NK-92 (cell line): ENCODE measurements around the gene AGAP1.

Experiments
- DNase-seq: peaks from one replicate; lab custom pipeline; 2025; ENCODE audit not compliant: unreplicated experiment; lab: John Stamatoyannopoulos, UW

AGAP1 gene

DNA sequence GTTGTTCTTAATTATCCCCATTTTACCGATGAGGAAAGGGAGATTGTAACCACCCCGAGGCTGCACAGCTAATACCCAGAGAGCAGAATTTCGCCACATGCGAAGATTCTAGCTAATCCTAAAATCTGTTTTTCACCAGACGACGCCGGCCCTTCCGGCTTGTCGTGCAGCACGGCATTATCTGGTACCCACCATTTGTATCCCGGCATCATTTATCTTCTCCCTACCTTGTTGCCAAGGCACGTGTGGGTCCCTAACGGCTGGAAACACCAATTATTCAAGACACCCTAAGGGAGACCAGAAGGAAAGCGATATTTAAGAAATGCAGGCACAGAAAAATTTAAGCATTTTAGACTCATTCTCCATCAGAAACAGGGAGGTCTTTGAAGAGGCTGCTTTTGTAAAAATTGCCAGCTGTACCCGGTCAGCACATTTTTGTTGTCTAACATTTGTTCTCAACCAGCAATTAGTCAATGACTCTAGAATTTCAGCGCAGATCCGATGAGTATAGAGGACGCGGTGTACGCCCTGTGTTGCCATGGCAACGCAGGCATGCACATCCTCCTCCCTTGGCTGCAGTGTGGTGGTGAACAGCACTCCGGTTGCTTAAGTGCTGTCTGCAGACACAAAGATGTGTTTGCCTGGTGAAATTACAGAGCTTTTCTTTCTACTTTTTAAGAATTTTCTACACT is 111.6 kb downstream of the AGAP1 start:
- DNase-seq, result no peak

DNA sequence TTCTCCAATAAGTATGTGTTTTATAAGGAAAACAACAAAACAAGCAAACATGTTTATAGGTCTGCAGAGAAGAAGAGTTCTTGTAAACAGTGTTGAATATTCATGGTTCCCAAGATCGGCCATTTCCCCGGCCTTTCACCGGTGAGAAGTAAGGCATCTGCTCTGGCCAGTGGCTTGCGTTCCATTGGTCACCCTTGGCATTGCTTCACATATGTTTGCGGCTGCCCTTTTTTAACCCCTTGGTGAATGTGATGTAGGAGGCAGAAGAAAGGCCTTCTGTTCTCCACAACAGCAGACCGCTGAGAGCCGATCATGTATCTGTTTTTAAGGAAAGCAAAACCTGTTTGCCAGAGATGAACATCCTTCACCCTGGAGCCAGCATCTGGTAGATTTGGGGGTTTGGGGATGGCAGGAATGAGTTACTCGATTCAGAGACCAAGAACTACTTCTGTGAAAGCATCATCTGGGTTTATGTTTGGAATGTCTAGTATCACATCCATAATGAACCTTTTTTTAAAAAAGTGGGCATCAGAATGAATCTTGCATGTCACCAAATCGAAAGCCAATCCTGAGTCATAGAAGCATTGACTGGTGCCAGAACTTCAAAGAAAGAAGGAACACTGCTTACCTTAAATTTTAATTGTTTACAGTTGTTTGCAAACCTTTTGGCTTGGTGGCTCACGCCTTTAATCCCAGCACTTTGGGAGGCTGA is 112.3 kb downstream of the AGAP1 start:
- DNase-seq, result no peak

DNA sequence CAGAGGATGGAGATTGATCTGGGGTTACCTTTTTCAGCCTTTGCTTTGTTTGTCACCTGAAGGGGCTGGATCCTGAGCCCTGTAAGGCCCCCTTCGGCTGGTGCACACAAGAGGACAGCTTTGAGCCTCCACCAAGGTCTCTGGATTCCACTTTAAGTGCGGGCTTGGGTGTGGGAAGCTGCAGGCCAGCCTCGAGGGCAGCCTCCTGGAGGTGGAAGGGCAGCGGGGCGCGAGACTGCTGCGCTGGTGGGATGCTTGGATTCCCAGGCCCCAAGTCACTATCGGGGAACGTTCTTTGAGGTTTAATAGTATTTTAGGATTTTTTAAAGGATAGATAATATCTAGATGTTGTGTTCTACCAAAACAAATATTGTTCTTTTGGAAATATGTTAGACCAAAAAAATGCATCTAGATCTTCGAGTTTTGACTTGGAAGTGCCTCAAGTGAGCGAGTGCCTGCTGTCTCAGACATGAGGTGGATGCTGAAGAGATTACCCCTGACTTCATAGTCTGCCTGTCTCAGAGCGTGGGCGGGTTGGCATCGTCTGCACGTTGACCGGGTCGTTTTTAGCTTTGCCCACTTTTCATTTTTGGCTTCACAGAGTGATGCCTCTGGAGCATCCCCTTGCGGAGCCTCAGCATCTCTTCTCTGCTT is 113.8 kb downstream of the AGAP1 start:
- no peak for DNase-seq

DNA sequence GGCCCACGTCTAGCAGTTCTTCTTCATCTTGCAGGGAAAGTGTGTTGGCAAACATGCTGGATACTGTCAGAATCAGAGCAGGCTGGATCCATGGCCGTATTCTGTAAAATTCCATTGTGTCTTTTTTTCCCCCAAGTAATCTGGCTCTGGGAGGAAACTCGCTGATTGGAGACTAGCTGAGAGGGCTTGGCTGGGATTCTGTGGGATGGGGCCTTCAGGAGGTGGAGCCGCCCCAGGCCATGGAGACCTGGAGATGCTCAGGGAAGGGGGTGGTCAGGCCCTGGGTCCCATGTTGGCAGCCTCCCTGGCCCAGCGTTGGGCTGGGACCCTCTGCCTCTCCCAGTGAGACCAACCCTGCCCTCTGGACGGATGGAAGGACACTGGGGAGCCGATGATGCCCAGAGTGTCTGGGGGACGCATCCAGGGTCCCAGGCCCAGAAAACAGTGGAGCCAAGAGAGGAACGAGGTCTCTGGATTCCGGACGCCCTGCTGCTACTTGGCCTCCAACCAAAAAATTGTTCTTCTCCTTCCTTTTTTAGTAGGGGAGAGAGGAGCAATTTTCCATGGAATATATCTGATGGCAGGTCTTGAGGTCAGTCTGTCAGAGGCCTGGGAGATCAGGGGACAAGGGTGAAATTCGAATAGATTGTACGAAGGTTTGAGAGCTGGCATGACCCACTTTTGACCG is 114.5 kb downstream of the AGAP1 start:
- DNase-seq, result no peak

DNA sequence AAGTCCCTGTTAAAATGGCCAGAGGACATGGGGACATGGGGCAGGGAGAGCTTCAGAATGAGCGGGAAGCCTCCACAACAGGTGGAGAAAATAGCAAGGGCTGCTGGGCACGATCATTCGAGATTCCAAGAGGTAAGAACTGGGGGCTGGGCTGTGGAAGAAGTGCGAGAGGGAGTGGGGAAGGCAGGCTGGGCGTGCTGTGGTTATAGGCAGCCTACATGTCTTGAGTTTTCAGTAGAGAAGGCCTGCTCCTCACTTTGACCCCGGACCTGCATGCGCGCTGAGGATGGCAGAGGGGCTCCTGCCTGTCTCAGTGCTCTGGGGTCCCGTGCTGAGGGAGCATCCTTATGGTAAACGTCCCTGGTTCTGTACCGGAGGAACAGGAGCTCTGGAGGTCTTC is 115.5 kb downstream of the AGAP1 start:
- no peak for DNase-seq

DNA sequence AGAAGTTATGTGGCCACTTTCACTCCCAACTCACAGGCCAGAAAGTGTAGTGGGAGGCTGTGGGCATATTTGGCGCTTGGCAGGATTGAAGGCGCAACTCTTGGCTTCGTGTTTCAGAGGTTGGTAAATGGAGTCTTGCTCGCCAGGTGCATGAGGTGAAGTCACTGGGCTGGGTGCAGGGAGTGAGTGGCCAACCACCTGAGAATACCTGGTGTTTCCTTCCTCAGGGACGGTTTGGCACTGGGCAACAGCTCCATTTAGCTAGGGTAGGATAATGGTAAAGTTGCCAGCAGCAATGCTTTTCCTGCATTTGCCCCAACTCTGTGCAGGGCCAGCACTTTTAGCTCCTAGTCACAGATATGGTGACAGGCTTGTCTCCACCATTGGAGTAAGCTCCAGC is 115.9 kb downstream of the AGAP1 start:
- no peak for DNase-seq

DNA sequence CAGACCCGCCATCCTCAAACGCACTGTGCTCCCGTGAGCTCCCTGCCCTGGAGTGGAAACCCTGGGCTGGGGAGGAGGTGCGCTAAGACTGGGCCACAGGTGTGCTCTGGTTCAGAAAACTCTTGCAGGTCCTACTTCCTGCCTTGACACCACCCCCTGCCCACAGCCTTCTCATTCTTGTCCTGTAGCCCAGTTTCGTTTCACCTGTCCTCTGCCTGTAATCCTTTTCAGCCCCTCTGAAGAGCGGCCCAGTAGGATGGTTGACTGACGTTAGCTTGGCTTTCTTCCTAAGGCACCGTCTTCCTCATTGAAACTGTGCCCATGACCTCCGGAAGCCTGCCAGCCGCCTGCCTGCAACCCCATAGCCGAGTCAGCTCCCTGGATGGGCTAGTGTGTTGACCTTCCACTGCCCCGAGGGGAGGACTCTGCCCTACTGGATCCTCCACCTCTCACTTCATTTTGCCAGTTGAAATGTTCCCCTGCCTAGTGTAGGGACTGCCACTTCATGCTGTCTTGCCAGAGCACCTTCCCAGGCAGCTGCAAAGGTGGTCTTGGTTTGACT is 116.9 kb downstream of the AGAP1 start:
- no peak for DNase-seq

DNA sequence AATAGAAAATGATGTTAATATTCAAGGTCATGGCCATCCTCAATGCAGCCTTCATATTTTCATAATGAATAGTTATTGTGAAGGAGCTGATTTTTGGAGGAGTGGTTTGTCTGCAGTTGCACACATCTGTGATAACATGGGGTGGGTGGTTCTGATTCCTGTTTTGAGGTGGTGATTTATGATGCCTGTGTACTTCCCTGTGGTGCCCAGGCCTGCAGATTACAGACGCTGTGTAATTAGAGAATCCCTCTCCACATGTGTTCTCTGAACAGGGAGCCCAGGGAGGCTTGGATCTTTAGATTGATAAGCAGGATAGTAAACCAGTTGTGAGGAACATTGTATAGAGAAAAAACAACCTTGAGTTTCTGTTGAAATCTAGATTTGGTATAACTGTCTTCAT is 117.5 kb downstream of the AGAP1 start:
- no peak for DNase-seq

DNA sequence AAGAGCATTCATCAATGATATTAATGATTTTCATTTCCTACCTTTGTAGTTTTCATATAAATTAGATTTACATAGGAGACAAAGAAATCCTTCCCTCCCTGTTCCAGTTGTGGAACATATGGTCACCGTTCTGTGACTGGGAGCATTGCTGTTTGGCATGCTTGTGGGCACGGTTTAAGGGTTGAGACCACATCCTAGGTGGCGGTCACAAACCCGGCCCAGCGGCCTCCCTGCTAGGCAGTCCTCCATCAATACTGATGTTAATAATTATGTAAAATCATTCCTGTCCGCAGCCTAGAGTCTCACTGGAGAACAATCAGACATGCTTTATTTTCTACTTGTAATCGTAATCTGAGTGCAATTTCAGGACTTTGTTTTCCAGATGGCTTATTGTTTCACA is 117.9 kb downstream of the AGAP1 start:
- DNase-seq, result no peak

DNA sequence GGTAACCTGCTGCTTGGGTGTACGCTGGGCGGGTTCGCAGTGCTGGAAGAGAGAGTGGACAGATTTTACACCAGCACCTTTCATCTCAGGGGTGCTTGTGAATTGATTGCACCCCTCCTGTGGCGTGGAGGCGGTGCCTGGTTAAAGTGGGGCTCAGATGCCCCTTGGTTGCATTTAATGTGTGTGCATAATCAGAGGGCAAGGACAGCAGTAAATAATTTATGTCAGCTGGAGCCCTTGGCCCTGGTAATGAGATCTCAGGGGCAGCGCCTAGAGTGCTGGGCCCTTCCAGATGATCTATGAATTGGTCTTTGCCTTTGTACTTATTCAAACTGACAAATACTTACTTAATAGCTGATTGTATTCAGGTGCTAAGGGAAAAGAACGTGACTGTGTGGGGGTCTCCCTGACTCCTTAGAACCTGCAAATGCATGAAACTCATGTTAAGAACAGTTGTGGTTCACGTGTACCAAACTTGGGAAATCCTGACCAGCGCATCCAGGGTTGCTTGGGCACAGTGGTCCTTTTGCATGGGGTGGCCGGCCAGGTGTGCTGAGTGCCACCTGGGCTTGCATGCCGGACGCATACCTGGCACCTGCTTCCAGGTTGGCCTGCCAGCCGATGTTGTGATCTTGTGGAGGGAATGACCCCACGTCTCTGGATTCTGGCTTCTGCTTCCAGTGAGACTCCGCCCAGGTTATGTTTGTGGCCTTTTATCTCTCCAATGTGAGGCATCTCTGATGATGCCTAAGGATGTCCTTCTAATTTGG is 118.5 kb downstream of the AGAP1 start:
- no peak for DNase-seq

DNA sequence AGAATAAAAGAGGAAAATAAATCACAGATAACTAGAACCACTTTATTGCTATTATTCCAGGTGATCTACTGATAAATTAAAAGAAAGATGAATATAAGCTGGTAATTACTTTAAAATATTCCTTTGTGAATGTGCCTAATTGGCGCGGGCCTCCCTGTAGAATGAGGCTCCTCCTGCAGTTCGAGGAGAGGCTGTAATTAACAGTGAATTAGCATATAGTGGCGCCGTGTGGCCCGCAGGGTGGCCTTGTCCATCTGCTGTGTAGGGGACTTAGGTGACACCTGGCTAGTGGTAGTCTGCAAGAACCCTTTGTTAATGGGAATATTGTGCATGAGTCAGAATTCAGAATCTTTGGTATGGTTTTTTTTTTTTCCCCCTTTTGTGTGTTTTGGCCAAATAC is 119.8 kb downstream of the AGAP1 start:
- DNase-seq, result no peak

DNA sequence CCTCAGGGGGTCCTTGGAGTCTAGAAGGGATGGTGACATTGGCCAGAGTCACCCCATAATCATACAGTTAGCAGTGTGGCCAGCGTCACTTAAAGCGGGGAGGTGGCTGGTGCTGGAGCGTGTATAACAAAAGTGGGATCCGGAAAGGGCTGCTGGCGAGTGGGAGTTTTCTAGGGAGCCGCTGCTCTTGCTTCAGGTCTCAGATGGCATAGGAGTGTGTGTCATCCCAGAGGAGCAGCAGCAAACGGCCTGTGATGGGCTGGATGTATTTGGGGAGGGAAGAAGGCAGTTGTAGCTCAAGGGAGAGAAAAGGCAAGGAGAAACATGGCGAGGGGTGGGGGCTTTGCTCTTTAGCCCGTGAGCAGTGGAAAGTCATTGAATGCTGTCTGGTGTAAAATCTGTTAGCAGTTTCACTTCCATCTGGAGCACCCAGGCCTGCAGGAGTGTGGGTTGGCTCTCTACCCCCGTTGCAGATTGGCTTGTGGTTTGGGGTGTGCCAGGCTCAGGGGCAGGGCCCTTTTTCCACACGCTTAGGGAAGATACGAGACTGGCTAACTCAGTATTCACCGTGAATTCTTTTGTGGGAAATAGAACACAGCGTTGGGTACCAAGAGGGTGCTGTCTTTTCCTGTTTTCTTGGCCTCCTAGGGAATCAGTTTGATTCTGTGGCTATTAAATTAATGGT is 120.5 kb downstream of the AGAP1 start:
- DNase-seq, result no peak

DNA sequence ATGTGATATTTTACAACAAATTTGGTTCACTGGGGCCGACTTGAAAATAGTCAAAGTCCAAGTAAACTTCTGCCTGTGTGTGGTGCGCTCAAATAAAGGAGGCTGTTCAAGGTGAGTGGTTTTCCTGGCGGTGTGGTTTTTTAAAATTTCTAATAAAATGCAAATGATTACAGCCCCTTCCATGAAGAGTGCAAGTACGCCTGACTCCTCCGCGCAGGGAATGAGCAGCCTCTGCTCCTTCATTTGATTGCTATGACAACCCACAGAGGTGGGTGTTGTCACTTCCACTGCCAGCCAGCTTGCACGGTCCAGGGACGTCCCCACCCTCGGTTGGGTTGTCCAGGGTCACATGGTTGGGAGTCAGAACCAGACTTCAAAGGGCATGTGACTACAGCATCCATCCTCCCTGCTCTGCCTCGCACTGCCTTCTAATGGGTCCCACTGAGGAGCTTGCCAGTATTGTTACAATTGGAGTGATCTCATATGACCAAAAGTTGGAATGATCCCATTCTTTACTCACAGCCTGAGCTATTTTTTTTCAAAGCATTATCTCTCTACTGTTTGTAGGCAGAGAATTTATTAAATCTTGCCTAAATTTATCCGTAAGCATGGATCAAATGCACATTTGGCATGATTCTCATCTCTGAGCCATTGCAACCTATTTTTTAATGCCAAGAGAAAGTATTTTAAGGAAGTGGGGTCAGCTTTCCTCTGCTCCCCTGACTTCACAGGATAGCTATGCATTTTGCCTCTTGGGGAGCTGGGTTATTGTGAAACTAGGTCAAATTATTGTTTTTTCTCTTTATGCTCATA is 121.3 kb downstream of the AGAP1 start:
- no peak for DNase-seq

DNA sequence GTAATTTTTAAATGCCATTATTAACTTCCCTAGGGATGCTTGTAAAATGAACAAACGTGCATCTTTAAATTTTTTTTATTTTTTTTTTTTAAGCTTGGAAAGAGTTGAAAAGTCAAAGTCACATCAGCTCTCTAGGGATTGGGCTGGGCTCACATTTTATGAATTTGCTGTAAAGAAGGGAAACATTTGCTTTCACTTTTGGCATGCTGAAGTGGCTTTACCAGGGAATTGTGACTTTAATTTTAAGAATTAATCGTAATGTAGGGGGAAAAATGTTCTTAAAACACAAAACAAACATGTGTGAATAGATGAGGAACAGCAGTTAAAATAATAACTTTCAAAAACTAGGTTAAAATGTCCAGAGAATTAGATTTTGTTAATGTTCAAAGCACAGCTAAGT is 123.0 kb downstream of the AGAP1 start:
- DNase-seq, result no peak

DNA sequence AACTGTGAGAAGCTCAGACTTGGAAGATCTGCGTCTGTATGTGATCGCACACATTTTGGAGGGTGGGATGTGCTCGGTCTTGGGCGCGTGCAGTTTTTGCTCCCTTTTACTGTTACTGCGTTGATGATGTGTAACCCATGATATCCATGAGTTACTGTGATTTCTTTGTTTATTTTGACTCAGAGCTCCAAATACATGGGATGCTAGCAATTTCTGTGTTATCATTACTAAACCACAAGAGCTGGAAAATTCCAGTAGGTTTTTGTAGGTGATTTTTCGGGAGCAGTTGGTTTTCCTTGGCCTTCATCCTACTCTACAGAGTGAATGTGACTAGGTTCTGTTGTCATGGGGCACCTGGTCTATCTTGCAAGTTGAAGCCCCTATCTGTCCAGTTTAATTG is 124.2 kb downstream of the AGAP1 start:
- no peak for DNase-seq

DNA sequence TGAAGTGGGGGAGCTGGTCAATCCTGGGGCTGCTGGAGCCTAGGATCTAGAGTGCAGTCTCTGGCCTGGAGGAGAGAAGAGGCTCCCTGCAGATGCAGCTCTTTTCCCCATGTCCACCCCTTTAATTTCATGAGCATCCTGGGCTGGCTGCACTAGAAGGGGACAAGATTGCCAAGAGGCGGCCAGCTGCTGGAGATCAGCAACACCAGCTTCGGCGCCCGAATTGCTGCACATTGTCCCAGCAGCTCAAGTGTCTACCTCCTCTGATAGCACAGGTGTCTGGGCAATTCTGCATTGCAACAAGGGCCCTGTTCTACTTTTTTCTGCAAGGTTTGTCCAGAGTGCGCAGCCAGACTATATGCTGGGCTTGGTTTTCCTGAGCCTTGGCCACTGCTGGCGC is 125.7 kb downstream of the AGAP1 start:
- no peak for DNase-seq

DNA sequence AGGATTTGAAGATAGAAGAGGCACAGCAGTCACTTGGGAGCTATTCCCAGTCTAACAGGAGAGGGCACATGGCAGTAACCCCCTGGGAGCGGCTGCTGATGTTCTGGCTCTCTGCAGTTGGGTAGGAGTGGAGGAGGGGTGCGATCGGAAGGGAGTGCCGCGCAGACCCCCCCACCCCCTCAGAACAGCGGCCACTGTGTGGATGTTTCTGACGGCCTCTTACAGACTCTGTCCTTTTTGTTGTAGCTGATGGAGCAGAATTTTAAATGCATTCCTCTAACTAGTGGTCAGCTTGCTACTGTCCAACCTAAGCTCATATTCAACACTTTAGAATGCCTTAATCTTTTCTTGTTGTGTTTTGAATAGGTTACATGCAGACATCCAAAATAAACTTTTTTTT is 127.9 kb downstream of the AGAP1 start:
- DNase-seq, result no peak

DNA sequence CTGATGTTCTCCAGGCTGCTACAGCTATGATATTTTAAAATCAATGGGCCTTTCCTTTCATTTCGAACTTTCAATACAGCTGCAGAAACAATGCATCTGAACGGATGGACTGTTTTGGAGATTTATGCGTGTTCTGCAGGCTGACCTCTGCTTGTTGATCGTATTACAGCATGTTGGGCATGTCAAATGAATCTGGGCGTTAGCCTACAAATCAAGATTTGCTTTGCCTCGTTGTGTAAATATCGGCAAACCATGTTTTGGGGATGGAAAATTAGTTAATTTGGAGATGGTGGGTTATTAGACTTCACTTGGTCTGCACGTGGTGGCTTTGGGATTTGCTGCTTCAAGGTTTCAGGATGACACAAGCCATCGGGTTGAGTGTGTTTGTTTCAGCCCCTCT is 129.3 kb downstream of the AGAP1 start:
- DNase-seq, result no peak

DNA sequence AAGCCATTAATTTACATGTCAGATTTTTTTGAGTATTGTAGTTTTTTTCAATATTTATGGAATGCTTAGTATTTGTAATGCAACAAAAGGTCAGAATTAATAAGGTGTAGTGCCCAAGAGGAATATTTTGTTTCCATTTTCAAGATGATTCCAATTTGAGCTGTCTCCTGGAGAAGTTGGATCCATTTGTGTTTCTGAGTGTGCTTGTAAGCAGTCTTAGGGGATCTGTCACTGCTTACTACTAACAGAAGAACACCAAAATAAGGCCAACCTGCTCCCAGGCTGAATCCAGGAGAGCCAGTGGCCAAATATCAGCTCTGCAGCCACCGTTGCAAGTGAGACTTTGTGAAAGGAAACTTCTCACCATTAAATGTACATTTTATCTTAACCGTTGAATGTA is 129.9 kb downstream of the AGAP1 start:
- DNase-seq, result no peak
